HUES6 (cell line): ENCODE results near the gene CARMIL1.

Experiments
- H3K27ac ChIP-seq: 2 replicates; pipeline ENCODE4 v1.7.0; 2013; ENCODE audit warnings: low read depth, mild to moderate bottlenecking, low read length, inconsistent platforms
- H3K27me3 ChIP-seq: 2 replicates; pipeline ENCODE4 v1.6.1; 2013; ENCODE audit warnings: low read length; ENCODE audit not compliant: control insufficient read depth, insufficient read depth
- H3K36me3 ChIP-seq: 2 replicates; pipeline ENCODE4 v1.6.1; 2013; ENCODE audit warnings: low read length; ENCODE audit not compliant: control insufficient read depth, insufficient read depth
- H3K4me1 ChIP-seq: 2 replicates; pipeline ENCODE4 v1.6.1; 2013; ENCODE audit warnings: low read length; ENCODE audit not compliant: control insufficient read depth, insufficient read depth
- H3K4me3 ChIP-seq: 2 replicates; pipeline ENCODE4 v1.5.1; 2013; ENCODE audit warnings: low read depth, low read length
- H3K9ac ChIP-seq: one replicate; pipeline ENCODE4 v1.6.1; 2013; ENCODE audit warnings: mild to moderate bottlenecking, low read length
- H3K9me3 ChIP-seq: 2 replicates; pipeline ENCODE4 v1.6.1; 2013; ENCODE audit warnings: low read depth, low read length; ENCODE audit not compliant: control insufficient read depth, insufficient read depth

CARMIL1 gene

GRCh38 chr6:25410102-25410501, 130.9 kb downstream of the CARMIL1 start:
- Histone ChIP-seq H3K9me3 (no peaks in the 10 kb centered on the region), H3K4me1 (peaks cover 37% of the 10 kb centered on the region), H3K4me3 (no peak overlapping the region)

GRCh38 chr6:25411316-25411950, 132.3 kb downstream of the CARMIL1 start:
- H3K9ac ChIP-seq: no peak overlapping the region
- H3K4me1 ChIP-seq: peaks cover 47% of the 10 kb centered on the region
- no peak overlapping the region for H3K27ac ChIP-seq
- no peaks in the 10 kb centered on the region for H3K27me3 ChIP-seq
- no peak overlapping the region for H3K4me3 ChIP-seq
- no peaks in the 10 kb centered on the region for H3K9me3 ChIP-seq
- no peaks in the 10 kb centered on the region for H3K36me3 ChIP-seq

More at GRCh38 chr6:25410102-25410501, 130.9 kb downstream of the CARMIL1 start:
- Histone ChIP-seq H3K27me3 (no peaks in the 10 kb centered on the region), H3K27ac (no peak overlapping the region), H3K9ac (no peak overlapping the region), H3K36me3 (no peaks in the 10 kb centered on the region)

- H3K4me1 ChIP-seq: peaks cover 45% of the 10 kb centered on the region
- no peak overlapping the region for H3K9ac ChIP-seq
- peaks cover 5% of the 10 kb centered on the region; the same call in 1 of the 2 replicates for H3K9me3 ChIP-seq
- no peak overlapping the region for H3K4me3 ChIP-seq
- no peaks in the 10 kb centered on the region for H3K36me3 ChIP-seq
- H3K27me3 ChIP-seq: no peaks in the 10 kb centered on the region
- H3K27ac ChIP-seq: no peak overlapping the region
Measured at GRCh38 chr6:25413207-25413905, 134.2 kb downstream of the CARMIL1 start.

- Histone ChIP-seq H3K9me3 (peaks cover 10% of the 10 kb centered on the region), H3K9ac (no peak overlapping the region), H3K4me3 (no peak overlapping the region), H3K4me1 (peaks cover 45% of the 10 kb centered on the region), H3K27ac (no peak overlapping the region), H3K36me3 (no peaks in the 10 kb centered on the region), H3K27me3 (no peaks in the 10 kb centered on the region)
Measured at GRCh38 chr6:25414168-25414567, 135.0 kb downstream of the CARMIL1 start.

- Histone ChIP-seq H3K4me3 (no peak overlapping the region), H3K27me3 (no peaks in the 10 kb centered on the region), H3K36me3 (no peaks in the 10 kb centered on the region), H3K9ac (no peak overlapping the region), H3K4me1 (peaks cover 45% of the 10 kb centered on the region), H3K27ac (no peak overlapping the region), H3K9me3 (peaks cover 16% of the 10 kb centered on the region)
Measured at GRCh38 chr6:25414755-25415154, 135.6 kb downstream of the CARMIL1 start.

GRCh38 chr6:25415274-25415673, 136.1 kb downstream of the CARMIL1 start:
- no peak overlapping the region for H3K9ac ChIP-seq
- peaks cover 45% of the 10 kb centered on the region for H3K4me1 ChIP-seq
- no peak overlapping the region for H3K4me3 ChIP-seq
- no peaks in the 10 kb centered on the region for H3K27me3 ChIP-seq
- H3K27ac ChIP-seq: no peak overlapping the region
- H3K36me3 ChIP-seq: no peaks in the 10 kb centered on the region; the same call in 1 of the 2 replicates
- H3K9me3 ChIP-seq: peaks cover 21% of the 10 kb centered on the region

- H3K9me3 ChIP-seq: peaks cover 21% of the 10 kb centered on the region
- H3K4me1 ChIP-seq: peaks cover 45% of the 10 kb centered on the region
- H3K36me3 ChIP-seq: no peaks in the 10 kb centered on the region; the same call in 1 of the 2 replicates
- H3K9ac ChIP-seq: no peak overlapping the region
- no peak overlapping the region for H3K27ac ChIP-seq
- H3K27me3 ChIP-seq: no peaks in the 10 kb centered on the region
- no peak overlapping the region for H3K4me3 ChIP-seq
Measured at GRCh38 chr6:25415701-25416100, 136.5 kb downstream of the CARMIL1 start.

- peaks cover 21% of the 10 kb centered on the region for H3K9me3 ChIP-seq
- peaks cover 45% of the 10 kb centered on the region for H3K4me1 ChIP-seq
- no peaks in the 10 kb centered on the region; the same call in 1 of the 2 replicates for H3K36me3 ChIP-seq
- H3K9ac ChIP-seq: no peak overlapping the region
- H3K4me3 ChIP-seq: no peak overlapping the region
- no peak overlapping the region for H3K27ac ChIP-seq
- no peaks in the 10 kb centered on the region for H3K27me3 ChIP-seq
Measured at GRCh38 chr6:25417046-25417605, 138.0 kb downstream of the CARMIL1 start.

GRCh38 chr6:25418454-25419052, 139.4 kb downstream of the CARMIL1 start:
- no peaks in the 10 kb centered on the region; the same call in 1 of the 2 replicates for H3K36me3 ChIP-seq
- H3K9me3 ChIP-seq: peaks cover 21% of the 10 kb centered on the region
- H3K4me1 ChIP-seq: peaks cover 40% of the 10 kb centered on the region
- no peak overlapping the region for H3K27ac ChIP-seq
- no peak overlapping the region for H3K4me3 ChIP-seq
- H3K9ac ChIP-seq: no peak overlapping the region
- no peaks in the 10 kb centered on the region for H3K27me3 ChIP-seq

- H3K9me3 ChIP-seq: peaks cover 21% of the 10 kb centered on the region
- H3K9ac ChIP-seq: no peak overlapping the region
- H3K4me1 ChIP-seq: peaks cover 29% of the 10 kb centered on the region
- H3K4me3 ChIP-seq: no peak overlapping the region
- H3K27me3 ChIP-seq: no peaks in the 10 kb centered on the region
- H3K27ac ChIP-seq: no peak overlapping the region
- no peaks in the 10 kb centered on the region; the same call in 1 of the 2 replicates for H3K36me3 ChIP-seq
Measured at GRCh38 chr6:25419879-25420278, 140.7 kb downstream of the CARMIL1 start.

- no peak overlapping the region for H3K9ac ChIP-seq
- H3K36me3 ChIP-seq: no peaks in the 10 kb centered on the region; the same call in 1 of the 2 replicates
- H3K4me3 ChIP-seq: no peak overlapping the region
- H3K4me1 ChIP-seq: peaks cover 6% of the 10 kb centered on the region
- H3K27me3 ChIP-seq: no peaks in the 10 kb centered on the region
- no peak overlapping the region for H3K27ac ChIP-seq
- peaks cover 16% of the 10 kb centered on the region for H3K9me3 ChIP-seq
Measured at GRCh38 chr6:25423358-25423757, 144.2 kb downstream of the CARMIL1 start.
